GM18870 (cell line): ENCODE data around the gene LYAR.
"Not testable (repeated sequence)": the region's sequence is repeated elsewhere in the genome, so short reads cannot be mapped to it uniquely, and the experiment has no call there.

Experiments
- ATAC-seq: cut with Tn5 transposase; IDR thresholded peaks from one replicate; pipeline ENCODE4 v1.9.1; 2021; ENCODE audit warnings: moderate library complexity; ENCODE audit not compliant: unreplicated experiment

The LYAR gene

DNA sequence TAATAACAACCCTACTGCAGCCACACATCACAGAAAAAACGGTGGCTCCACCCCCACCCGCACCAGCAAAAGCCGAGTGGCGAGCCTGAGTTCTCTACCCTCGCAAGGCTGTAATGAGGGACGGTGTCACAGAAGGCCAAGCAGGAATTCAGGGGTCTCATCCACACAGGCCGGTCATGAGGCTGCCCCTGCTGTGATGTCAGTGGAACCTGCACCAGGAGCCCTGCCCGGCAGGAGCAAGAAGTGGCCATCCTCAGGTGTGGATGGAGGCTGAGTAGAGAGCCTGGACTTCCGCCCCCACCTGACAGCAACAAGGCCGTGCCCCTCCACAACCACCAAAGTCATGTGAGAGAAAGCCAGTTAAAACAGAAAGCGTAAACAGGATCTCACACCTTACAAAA is 20.6 kb downstream of the LYAR start:
- no peak for ATAC-seq

- ATAC-seq: no peak
Observed at GRCh38 chr4:4268776-4269175, 21.2 kb downstream of the LYAR start.

GRCh38 chr4:4267981-4268380 is 22.0 kb downstream of the LYAR start:
- ATAC-seq: no peak

GRCh38 chr4:4260185-4260751 is 29.7 kb downstream of the LYAR start:
- ATAC-seq: no peak

DNA sequence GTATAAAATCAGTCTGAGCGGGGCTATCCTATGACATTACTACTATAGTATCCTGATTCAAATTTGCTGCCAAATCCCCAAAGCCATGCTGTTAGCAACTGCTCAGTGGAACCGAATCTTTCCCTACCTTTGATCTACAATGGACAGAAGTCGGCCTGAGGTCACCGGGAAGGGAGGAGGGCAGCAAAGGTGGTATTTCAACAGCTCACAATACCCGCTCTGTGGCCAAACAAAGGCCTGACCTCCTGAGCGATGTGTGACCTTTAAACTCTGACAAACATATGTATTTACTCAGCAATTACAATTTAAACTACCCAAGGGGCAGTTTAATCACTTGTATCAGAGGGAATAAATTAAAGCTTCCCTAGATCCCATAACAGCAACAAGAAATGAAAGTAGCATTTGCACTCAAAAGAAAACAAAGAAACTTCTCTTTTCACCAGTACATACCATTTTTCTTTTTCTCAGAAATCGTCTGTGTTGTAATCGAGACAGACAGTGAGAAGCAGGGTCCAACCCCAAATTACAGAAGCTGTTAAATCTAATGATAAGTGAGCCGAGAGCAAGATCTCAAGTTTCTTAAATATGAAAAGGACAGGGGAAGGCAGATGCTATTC is 30.4 kb downstream of the LYAR start:
- ATAC-seq: no peak

- ATAC-seq: not testable (repeated sequence)
Observed at GRCh38 chr4:4257705-4258104, 32.2 kb downstream of the LYAR start.

GRCh38 chr4:4256799-4257198 is 33.2 kb downstream of the LYAR start:
- no peak for ATAC-seq

DNA sequence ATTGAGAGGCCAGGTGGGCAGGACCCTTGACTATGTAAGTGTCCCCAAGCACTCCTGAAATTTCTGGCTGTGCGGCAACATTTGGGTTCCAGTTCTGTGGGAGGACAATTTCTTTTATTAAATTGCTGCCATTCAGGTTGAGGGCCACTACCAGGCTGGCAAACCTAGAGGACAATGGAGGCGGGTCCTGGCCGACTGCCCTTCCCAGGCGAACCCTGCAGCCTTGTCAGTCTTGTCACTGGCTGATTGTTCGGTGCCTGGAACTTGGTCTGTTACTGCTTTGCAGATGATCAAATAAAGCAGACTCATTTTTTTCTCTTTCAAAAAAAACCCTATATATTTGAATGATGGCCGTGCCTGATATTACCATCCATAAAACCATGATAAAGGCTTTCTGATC is 35.3 kb downstream of the LYAR start:
- ATAC-seq: no peak

DNA sequence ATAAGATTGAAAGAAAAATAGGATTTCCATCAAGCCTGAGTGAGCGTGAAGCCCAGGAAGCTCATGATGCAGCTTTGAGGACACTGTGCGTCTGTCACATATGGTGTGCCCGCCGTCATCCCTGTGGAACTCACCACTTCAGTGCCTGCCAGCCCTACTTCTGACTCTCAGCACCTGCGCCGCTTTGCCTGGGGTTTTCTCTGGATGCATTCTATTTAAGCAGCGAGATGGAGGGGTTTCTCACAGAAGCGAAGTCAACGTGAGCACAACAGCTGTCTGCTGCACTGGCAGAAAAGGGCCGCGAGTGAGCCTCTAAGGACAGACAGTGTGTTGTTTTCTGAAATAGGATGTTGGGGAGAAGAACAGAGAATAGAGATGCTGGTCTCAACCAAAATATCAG is 35.8 kb downstream of the LYAR start:
- no peak for ATAC-seq

DNA sequence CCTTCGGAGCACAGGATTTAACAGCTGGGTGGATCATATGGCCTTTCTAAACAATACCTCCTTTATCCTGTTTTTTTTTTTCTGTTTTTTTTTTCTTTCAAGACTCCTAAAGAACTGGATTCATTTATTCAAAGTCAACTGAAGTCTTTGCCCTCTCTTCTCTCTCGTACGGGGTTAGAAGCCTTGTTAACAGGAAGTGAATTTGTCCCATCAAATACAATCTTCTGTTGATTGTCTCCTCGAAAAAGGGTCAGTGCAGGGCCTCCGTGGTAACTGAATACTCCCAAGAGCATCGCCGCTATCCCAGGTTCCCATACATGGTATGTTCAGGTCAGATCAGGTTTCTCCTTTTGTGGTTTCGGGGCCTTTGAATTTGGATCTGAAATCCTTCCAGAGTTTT is 40.1 kb downstream of the LYAR start:
- ATAC-seq: no peak

DNA sequence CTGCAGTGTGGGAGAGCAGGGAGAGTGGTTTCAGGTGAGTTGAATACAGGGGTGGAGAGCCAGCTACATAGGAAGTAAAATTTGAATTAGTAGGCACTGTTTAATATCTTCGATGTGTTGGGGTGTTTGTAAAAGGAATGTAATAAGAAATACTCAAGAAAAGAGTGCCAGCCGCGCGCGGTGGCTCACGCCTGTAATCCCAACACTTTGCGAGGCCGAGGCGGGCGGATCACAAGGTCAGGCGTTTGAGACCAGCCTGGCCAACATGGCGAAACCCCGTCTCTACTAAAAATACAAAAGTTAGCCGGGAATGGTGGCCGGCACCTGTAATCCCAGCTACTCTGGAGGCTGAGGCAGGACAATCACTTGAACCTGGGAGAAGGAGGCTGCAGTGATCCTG is 40.6 kb downstream of the LYAR start:
- ATAC-seq: not testable (repeated sequence)

DNA sequence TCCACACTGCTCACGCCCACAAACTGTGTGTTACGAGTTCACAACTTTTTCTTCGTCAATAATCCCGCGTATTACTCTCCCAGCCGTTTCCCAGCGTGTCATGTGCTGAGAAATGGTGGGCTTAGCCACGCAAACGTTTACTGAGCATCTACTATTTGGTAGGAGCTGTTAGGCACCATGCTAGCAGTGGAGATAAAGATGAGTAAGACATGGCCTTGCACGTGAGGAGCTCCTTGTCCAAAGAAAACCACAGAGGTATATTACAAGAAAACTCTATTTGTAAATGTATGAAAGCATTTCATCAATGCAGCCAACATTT is 41.1 kb downstream of the LYAR start:
- ATAC-seq: no peak

DNA sequence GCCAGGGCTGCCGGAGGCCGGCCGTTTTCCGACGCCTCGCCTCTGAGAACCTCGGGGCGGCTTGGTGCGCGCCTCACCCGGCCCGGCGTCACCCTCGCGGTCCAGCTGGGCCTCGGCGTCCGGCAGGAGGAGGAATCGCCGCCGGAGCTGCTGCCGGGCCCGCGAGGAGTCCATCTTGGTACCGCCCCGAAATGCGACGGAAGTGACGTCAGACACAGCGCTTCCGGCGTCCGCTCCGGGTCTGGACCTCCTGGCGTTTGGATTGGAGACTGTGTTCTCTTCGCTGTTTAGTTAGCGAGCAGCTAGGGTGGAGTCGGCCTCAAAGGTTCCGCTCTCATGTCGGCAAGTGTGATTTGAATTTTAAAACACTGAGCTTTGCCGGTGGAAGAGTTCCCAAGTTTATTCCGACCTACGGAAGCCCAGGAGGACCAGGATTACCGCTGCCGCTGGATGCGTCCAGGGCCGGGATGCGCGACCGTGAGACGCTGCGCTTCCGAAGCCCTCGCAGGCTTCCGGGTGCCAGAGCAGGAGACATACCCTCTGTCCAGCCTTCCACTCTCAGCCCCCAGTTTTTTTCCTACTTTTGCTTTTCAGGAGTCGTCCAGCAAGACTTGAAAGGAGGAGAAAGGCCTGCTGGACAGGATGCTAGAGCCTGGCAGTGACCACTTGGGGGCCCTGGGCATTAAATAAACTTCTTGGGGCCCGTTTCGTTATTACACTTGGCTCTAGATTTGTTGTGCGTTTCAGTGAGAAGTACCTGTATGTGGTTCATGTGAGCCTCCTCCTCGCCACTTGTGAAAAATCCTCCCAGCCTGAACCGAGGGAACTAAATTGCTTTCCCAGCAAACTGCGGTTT is 41.7 kb downstream of the LYAR start, which contains the start of gene TMEM128:
TMEM128 (minus strand) TSS at position 195 of the 856 bp plus-strand sequence; CDS start at position 174, 21 bp downstream.
- ATAC-seq: peak; percentile 93

DNA sequence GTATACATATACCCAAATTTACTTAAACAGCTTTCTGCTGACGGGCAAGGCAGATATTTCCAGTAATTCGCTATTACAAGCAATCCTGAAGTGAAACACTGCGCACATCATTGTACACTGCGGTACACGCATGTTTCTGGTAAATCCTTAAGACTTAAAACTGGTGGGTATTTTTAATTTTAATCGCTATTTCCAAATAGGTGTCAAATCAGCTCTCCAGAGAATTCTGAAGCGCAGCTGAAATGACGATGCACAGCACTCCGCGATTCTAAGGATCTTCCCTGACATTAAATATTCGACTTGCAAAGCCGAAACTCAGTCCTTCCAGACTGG is 42.3 kb downstream of the LYAR start:
- ATAC-seq: peak; percentile 26

DNA sequence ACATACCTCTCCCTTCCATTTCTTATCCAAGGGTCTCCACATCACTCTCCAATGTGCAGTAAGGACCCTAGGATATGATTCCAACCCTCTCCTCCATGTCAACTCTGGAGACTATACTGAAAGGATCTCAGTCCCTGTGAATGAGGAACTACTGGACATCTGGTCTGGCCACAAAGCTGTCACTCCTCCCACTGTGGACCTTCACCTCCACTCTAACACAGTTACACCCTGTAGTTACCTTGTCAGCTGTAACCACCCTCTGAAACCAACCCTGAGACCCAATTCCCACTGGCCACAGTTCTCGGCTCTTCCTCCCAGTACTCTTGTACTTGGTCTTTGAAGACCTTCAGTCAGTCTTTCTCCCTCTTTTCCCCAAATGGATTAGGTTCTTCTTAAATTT is 44.8 kb downstream of the LYAR start:
- ATAC-seq: no peak

GRCh38 chr4:4239551-4239950 is 50.4 kb downstream of the LYAR start:
- not testable (repeated sequence) for ATAC-seq

- no peak for ATAC-seq
Observed at GRCh38 chr4:4233610-4234009, 56.3 kb downstream of the LYAR start.

DNA sequence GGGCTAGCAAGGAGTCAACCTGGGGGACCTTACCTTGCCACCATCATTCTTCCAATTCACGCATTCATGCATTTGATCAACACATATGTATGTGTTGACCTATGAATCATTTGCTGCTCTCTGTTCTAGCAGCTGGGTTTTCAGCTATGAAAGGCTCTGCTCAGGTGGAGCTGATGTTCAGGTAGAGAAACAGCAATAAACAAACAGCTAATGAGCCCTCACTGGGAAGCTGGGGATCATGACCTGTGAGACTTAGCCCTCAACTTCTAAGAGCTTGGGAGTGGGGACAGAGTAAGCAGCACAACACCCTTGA is 61.6 kb downstream of the LYAR start:
- no peak for ATAC-seq

- no peak for ATAC-seq
Observed at GRCh38 chr4:4227510-4228355, 62.2 kb downstream of the LYAR start.

- ATAC-seq: no peak
Observed at GRCh38 chr4:4226606-4227438, 63.1 kb downstream of the LYAR start, which contains the start of gene OTOP1. Gene OTOP1, minus strand, starts transcription at chr4:4226929. Its CDS starts 65 bp downstream, at chr4:4226864.
